WERI-Rb-1 (cell line): Measurements from ENCODE around the gene PKNOX2.
A peak's percentile ranks its signal among the peaks of the same experiment; 100 is the strongest.

Experiments
- DNase-seq: peaks from one replicate; pipeline ENCODE4 v3.0.0-alpha.2; 2020
- H3K27ac ChIP-seq: fragments of 250-450 bp; sonication (Bioruptor Pico); 2 replicates; pipeline ENCODE4 v1.5.1; 2020; ENCODE audit warnings: mild to moderate bottlenecking, moderate library complexity
- H3K27me3 ChIP-seq: fragments of 250-450 bp; sonication (Bioruptor Pico); 2 replicates; pipeline ENCODE4 v1.5.1; 2021; ENCODE audit warnings: mild to moderate bottlenecking, low read depth, moderate library complexity; ENCODE audit not compliant: insufficient read depth, severe bottlenecking
- H3K36me3 ChIP-seq: fragments of 250-450 bp; sonication (Bioruptor Pico); 2 replicates; pipeline ENCODE4 v1.5.1; 2020; ENCODE audit warnings: mild to moderate bottlenecking, moderate library complexity
- H3K4me3 ChIP-seq: 2 replicates; pipeline ENCODE4 v1.5.1; 2011; ENCODE audit warnings: low read depth, mild to moderate bottlenecking, control low read depth, low read length
- H3K9me3 ChIP-seq: fragments of 250-450 bp; sonication (Bioruptor Pico); 2 replicates; pipeline ENCODE4 v1.5.1; 2021; ENCODE audit warnings: mild to moderate bottlenecking, moderate library complexity; ENCODE audit not compliant: severe bottlenecking
- TF ChIP-seq, protein P1 (sequence below): IDR thresholded peaks from 2 replicates; pipeline ENCODE4 v1.5.1; 2011; ENCODE audit warnings: low read depth, mild to moderate bottlenecking, control low read depth, inconsistent platforms, low read length

The PKNOX2 gene

DNA sequence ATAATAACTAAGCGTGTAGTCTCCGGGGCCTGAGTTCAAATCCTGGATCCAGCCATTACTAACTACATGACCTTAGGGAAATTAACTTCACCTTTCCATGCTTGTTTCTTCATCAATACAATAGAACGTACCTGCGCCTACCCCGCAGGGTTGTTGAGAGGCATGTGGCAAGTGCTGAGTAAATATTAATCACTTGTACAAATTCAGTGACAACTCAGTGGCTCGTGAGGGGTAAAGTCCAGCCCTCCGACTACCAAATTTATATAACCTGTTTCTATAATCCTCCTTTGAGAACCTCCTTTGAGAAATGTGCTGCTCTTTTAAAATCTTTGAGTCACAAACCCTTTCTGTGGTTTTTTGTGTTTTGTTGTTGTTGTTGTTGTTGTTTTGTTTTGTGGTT, 281.7 kb downstream of the PKNOX2 start:
- TF ChIP-seq, protein P1, sequence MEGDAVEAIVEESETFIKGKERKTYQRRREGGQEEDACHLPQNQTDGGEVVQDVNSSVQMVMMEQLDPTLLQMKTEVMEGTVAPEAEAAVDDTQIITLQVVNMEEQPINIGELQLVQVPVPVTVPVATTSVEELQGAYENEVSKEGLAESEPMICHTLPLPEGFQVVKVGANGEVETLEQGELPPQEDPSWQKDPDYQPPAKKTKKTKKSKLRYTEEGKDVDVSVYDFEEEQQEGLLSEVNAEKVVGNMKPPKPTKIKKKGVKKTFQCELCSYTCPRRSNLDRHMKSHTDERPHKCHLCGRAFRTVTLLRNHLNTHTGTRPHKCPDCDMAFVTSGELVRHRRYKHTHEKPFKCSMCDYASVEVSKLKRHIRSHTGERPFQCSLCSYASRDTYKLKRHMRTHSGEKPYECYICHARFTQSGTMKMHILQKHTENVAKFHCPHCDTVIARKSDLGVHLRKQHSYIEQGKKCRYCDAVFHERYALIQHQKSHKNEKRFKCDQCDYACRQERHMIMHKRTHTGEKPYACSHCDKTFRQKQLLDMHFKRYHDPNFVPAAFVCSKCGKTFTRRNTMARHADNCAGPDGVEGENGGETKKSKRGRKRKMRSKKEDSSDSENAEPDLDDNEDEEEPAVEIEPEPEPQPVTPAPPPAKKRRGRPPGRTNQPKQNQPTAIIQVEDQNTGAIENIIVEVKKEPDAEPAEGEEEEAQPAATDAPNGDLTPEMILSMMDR: no peak
- H3K27ac ChIP-seq: no peak overlapping the region

DNA sequence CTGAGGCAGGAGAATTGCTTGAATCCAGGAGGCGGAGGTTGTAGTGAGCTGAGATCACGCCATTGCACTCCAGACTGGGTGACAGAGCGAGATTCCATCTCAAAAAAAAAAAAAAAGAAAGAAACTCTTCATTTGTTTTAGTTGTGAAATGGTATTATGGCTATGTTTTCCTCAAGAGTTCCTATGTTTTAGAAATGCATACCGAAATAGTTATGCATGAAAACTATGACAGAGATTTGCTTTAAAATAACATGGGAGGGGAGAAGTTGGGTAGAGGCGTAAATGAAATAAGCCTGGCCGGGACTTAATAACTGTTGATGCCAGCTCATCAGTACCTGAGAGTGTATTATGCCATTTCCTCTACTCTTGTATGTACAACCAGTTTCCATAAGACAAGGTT, 283.2 kb downstream of the PKNOX2 start:
- TF ChIP-seq, protein P1: no peak
- H3K36me3 ChIP-seq: no peaks in the 10 kb centered on the region
- DNase-seq: no peak
- H3K27me3 ChIP-seq: no peaks in the 10 kb centered on the region
- H3K27ac ChIP-seq: no peak overlapping the region
- H3K9me3 ChIP-seq: no peaks in the 10 kb centered on the region
- no peak overlapping the region for H3K4me3 ChIP-seq

More for the DNA sequence above, 281.7 kb downstream of the PKNOX2 start:
- Histone ChIP-seq H3K27me3 (no peaks in the 10 kb centered on the region), H3K36me3 (no peaks in the 10 kb centered on the region), H3K4me3 (no peak overlapping the region), H3K9me3 (no peaks in the 10 kb centered on the region)
- no peak for DNase-seq

DNA sequence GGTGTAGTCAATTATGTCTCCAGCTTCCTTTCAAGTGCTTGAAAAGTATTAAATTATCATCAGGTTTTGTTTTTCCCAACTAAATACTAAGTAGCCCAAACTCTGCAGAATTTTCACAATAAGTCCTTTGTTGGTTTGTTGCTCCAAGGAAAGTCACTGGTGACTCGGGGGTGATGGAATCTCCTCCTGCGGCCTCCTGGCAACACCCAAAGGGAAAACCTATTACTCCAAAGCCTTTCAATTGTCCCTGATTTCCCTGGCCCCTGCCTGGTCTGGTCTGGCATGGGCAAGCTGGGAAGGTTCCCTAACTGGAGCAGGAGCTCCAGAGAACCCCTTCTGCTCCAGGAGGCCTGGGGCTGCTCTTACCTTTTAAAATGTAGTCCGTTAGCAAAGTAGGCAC, 283.6 kb downstream of the PKNOX2 start:
- no peak overlapping the region for H3K4me3 ChIP-seq
- H3K27ac ChIP-seq: no peak overlapping the region
- no peaks in the 10 kb centered on the region for H3K9me3 ChIP-seq
- DNase-seq: no peak
- H3K27me3 ChIP-seq: no peaks in the 10 kb centered on the region
- TF ChIP-seq, protein P1: no peak
- H3K36me3 ChIP-seq: no peaks in the 10 kb centered on the region

DNA sequence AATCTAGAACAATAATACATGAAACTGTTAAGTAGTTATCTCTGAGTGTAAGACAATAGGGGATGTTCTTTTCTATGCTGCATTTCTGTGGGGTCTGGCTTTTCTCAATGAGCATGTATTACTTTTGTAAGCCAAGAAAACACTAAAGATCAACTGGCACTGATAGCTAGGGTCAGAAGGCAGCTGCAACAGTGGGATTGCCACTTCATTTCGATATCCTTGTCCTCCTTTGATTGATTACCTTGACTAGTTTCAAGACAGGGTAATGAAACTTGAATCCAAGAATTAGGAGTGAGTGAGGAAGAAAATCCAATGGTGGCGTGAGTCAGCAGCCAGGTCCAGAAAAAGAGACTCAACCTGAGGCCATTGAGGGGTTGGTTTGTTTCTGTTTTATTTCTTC, 285.0 kb downstream of the PKNOX2 start:
- DNase-seq: no peak
- Histone ChIP-seq H3K9me3 (no peaks in the 10 kb centered on the region), H3K4me3 (no peak overlapping the region), H3K36me3 (no peaks in the 10 kb centered on the region), H3K27ac (no peak overlapping the region), H3K27me3 (no peaks in the 10 kb centered on the region)
- TF ChIP-seq, protein P1: no peak

DNA sequence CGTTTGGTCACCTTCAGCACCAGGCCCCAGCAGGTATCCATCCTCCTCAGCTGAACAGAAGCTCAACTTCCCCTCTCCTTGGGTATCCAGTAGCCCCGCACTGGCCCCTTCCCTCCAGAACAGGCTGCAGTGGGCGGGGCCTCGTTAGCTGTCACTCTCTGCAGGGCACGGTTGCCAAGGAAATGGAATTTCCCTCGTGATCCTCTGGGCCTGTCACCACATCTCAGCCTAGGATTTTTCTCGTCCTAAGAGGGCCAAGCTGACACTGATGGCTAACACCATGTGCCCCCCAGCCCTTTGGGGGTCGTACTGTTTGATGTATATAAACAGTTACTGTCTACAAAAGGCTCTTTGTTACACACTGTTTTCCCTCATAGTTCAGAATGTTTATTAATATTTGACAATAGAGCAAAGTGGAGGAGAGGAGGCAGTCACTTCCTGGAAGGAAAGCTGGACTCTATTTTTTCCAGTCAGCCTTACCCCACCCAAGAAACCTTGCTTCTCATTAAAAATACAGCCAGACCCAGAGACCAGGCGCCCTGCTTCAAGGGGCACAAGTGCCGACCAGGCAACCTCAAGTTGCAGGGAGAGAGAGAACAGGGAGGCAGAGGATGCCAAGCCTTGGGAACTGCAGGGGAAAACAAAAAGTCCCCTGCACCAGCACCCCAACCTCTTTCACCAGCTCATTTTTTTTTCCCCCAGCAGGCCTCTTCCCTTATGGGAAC, 287.0 kb downstream of the PKNOX2 start:
- Histone ChIP-seq H3K27me3 (no peaks in the 10 kb centered on the region), H3K9me3 (no peaks in the 10 kb centered on the region), H3K4me3 (no peak overlapping the region), H3K36me3 (no peaks in the 10 kb centered on the region), H3K27ac (no peak overlapping the region)
- TF ChIP-seq, protein P1: no peak
- DNase-seq: peak; percentile 78

DNA sequence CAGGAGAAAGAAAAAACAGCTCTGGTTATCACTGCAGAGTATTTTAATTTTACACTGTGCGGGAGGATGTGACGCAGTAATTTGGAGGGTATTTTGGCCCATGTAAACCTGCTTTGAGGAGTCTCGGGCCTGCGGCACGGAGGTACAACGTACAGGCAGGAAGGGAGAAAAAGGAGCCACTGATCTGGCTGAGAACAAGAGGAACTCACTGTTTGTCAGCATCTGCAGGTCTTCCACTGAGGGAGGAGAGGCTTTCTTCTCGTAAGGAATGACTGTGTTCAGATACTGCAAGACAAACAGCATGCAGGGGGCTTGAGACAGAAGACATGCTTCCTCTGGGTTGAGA, 287.5 kb downstream of the PKNOX2 start:
- TF ChIP-seq, protein P1: no peak
- no peak for DNase-seq
- Histone ChIP-seq H3K27me3 (no peaks in the 10 kb centered on the region), H3K9me3 (no peaks in the 10 kb centered on the region), H3K27ac (no peak overlapping the region), H3K4me3 (no peak overlapping the region), H3K36me3 (no peaks in the 10 kb centered on the region)
